GM21529 (cell line): Measurements from ENCODE around the gene CNTN1.

Experiments used
- ATAC-seq: cut with Tn5 transposase; IDR thresholded peaks from one replicate; pipeline ENCODE4 v1.9.1; 2021; ENCODE audit not compliant: unreplicated experiment

Gene CNTN1

GRCh38 chr12:40957417-40957816 lies 265.2 kb downstream of the CNTN1 start:
- ATAC-seq = no peak

- ATAC-seq = no peak
Observed at GRCh38 chr12:40959041-40959440, 266.8 kb downstream of the CNTN1 start.

GRCh38 chr12:40963751-40964150 lies 271.5 kb downstream of the CNTN1 start:
- ATAC-seq = no peak

- ATAC-seq = no peak
Observed at GRCh38 chr12:40969796-40970195, 277.6 kb downstream of the CNTN1 start.

GRCh38 chr12:40970320-40970907 lies 278.2 kb downstream of the CNTN1 start:
- ATAC-seq = no peak

GRCh38 chr12:40971911-40972310 lies 279.7 kb downstream of the CNTN1 start:
- no peak for ATAC-seq

GRCh38 chr12:40976546-40976945 lies 284.3 kb downstream of the CNTN1 start:
- no peak for ATAC-seq

GRCh38 chr12:40980427-40980961 lies 288.3 kb downstream of the CNTN1 start:
- no peak for ATAC-seq

- no peak for ATAC-seq
Observed at GRCh38 chr12:40986001-40986400, 293.8 kb downstream of the CNTN1 start.

- ATAC-seq = no peak
Observed at GRCh38 chr12:40988355-40988754, 296.1 kb downstream of the CNTN1 start.

GRCh38 chr12:40988824-40989223 lies 296.6 kb downstream of the CNTN1 start:
- no peak for ATAC-seq

GRCh38 chr12:40989785-40990184 lies 297.5 kb downstream of the CNTN1 start:
- ATAC-seq = no peak

GRCh38 chr12:40992158-40992557 lies 299.9 kb downstream of the CNTN1 start:
- no peak for ATAC-seq

GRCh38 chr12:40992674-40993073 lies 300.4 kb downstream of the CNTN1 start:
- no peak for ATAC-seq

GRCh38 chr12:40993158-40993557 lies 300.9 kb downstream of the CNTN1 start:
- ATAC-seq = no peak

- no peak for ATAC-seq
Observed at GRCh38 chr12:40996091-40996490, 303.9 kb downstream of the CNTN1 start.

GRCh38 chr12:40999210-40999609 lies 307.0 kb downstream of the CNTN1 start:
- no peak for ATAC-seq

- no peak for ATAC-seq
Observed at GRCh38 chr12:41008472-41008871, 316.2 kb downstream of the CNTN1 start.

- ATAC-seq = no peak
Observed at GRCh38 chr12:41011939-41012338, 319.7 kb downstream of the CNTN1 start.

GRCh38 chr12:41013881-41014642 lies 321.8 kb downstream of the CNTN1 start:
- no peak for ATAC-seq

GRCh38 chr12:41014643-41015020 lies 322.4 kb downstream of the CNTN1 start:
- no peak for ATAC-seq

GRCh38 chr12:41018010-41018409 lies 325.8 kb downstream of the CNTN1 start:
- no peak for ATAC-seq

- ATAC-seq = no peak
Observed at GRCh38 chr12:41019461-41019860, 327.2 kb downstream of the CNTN1 start.
